ENCODE results near the gene OTOS.
A peak's percentile ranks its signal among the peaks of the same experiment; 100 is the strongest.

Gene OTOS

DNA sequence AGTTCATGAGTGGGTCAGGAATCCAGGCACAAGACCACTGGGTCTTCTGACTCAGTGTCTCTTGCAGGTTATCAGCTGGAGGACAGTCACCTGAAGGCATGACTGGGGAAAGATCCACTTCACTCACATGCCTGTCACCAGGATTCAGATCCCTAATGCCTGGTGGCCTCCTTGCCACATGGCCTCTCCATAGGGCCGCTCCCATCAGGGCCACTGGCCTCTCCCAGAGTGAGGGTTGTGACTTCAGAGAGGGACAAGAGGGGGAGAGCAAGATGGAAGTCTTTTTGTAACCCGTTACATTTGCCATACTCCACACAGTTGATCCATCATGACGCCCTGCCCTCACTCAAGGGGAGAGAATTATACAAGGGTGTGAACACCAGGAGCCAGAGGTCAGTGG is 13.0 kb upstream of the OTOS start:
- DNase-seq (ENCODE audit: low read depth in 2 of 3, low spot score in 1 of 3), result no peak

GRCh38 chr2:240151477-240152031 is 11.1 kb upstream of the OTOS start:
- DNase-seq (ENCODE audit: low read depth in 2 of 3, low spot score in 1 of 3), result no peak

DNA sequence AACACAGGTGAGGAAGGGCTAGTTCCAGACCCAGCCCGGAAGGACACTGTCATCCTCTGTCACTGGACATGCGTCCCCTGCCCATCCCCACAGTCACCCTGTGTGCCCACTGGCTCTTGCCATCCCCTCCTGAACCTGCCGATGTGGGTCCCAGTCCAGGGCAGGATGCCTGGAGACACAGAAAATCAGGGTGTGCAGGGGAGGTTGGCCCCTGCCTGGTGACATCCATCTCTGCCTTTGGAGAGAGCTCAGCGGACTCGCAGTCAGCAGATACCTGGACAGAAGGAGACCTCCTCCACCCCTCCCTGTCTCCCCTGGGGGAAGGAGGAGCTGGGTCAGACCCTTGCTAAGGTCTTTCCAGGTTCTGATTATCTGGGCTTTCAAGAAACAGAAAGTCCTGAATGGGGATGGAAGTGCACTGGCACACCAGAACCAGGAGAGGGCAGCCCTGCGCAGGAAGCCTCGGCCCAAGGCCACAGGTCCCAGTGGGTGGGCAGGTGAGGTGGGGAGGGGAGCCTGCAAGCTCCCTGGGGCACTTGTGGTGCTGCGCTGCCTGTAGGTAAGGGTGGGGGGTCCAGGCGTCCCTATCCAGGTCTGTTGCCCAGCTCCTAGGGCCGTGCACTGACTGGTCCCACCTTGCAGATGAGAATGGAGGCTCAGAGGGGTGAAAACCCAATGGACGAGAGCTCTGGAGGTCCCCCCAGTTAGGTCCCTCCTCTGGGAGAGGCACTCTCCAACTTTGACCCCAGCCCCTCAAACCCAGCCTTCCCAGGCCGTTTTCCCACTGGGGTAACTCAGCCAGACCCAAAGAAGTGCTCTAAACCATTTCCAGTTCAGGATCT is 9.7 kb upstream of the OTOS start:
- peak in 1 of 3 donors; percentile 18 for DNase-seq (ENCODE audit: low read depth in 2 of 3, low spot score in 1 of 3)

DNA sequence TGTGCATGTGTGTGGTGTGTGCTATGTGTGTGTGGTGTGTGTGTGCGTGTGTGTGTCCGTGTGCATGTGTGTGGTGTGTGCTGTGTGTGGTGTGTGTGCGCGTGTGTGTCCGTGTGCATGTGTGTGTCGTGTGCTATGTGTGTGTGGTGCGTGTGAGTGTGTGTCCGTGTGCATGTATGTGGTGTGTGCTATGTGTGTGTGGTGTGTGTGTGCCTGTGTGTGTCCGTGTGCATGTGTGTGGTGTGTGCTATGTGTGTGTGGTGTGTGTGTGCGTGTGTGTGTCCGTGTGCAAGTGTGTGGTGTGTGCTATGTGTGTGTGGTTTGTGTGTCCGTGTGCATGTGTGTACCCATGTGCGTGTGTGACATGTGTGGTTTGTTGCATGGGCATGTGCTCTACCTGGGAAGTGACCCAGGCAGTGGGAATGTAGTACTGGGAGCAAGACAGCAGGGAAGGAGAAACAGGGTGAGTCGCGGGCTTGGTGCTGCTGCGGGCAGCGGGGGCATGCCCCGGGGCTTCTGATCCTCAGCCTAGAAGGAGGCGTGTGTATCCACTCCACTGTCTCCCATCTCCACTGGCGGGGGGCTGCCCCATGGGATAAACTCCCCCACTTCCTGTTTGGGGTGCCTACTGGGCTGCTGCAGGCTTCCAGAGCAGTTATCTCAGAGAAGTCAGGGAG is 7.6 kb upstream of the OTOS start:
- DNase-seq (ENCODE audit: low read depth in 2 of 3, low spot score in 1 of 3), result no peak

DNA sequence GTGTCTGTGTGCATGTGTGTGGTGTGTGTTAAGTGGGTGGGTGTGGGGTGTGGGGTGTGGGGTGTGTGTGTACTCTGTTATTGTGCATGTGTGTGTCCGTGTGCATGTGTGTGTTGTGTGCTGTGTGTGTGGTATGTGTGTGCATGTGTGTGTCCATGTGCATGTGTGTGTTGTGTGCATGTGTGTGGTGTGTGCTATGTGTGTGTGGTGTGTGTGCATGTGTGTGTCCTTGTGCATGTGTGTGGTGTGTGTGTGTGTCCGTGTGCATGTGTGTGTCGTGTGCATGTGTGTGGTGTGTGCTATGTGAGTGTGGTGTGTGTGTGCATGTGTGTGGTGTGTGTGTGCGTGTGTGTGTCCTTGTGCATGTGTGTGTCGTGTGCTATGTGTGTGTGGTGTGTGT is 6.9 kb upstream of the OTOS start:
- DNase-seq (ENCODE audit: low read depth in 2 of 3, low spot score in 1 of 3), result no peak

DNA sequence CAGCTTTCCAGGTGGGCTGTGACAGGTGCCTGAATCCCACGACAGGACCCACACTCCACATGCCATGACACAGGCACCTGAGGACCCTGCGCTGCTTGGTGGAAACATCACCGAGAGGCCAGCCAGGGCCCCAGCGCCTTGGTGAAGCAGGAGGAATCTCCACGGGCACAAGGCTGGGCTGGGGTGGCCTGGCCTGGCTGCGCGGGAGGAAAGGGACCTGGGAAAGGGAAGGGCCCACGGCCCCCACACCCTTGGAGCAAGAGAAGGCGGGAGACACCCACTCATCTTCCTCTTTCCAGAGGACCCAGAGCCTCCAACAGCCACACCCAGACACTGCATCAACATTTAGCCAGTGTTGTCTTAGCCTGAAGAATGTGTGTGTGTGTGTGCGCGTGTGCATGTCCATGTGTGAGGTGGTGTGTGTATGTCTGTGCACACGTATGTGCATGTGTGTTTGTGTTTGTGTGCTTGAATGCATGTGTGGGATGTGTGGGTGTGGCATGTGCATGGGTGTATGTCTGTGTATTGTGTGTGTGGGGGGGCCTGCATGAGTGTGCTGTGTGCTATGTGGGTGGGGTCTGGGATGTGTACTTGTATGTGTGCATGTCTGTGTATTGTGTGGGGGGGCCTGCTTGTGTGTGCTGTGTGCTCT is 6.3 kb upstream of the OTOS start:
- DNase-seq (ENCODE audit: low read depth in 2 of 3, low spot score in 1 of 3), result no peak

DNA sequence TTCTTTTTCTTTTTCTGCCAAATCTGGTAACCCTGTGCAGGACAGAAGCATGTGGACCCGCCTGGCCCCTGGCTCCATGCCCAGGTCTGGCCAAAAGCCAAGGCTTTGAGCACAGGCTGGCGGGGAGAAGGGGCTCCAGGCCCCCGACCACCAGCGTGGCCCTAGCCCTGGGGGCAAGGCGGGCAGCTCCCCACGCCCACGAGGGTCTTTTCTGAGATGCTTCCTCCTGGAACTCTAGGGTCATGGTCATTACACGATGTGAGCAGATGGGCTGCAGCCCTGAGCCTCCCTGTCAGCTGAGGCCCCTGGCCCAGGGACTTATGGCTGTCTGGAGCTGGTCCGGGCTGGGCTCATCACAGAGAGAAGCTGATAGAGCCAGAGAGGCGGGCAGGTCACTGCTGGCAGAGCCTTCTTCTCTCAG is 5.7 kb upstream of the OTOS start:
- DNase-seq (ENCODE audit: low read depth in 2 of 3, low spot score in 1 of 3), result no peak

DNA sequence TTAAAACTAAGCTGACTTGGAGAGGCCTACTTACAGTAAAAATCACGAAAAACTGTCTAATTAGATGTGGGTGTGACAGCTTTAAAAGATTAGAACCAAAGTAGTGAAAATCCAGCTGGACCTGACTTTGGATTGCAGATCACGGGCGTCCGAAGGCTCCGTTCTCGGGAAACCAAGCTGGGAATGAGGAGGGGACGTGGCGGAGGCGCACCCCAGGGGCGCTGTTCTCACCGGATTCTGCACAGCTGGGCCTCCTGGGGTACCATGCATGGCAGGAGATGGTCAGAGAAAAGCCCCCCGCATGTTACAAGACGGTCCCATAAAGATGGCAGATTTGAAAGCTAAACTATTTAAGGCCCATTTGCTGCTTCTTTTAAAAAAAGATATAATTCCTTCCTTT is 5.0 kb upstream of the OTOS start:
- DNase-seq (ENCODE audit: low read depth in 2 of 3, low spot score in 1 of 3), result no peak

DNA sequence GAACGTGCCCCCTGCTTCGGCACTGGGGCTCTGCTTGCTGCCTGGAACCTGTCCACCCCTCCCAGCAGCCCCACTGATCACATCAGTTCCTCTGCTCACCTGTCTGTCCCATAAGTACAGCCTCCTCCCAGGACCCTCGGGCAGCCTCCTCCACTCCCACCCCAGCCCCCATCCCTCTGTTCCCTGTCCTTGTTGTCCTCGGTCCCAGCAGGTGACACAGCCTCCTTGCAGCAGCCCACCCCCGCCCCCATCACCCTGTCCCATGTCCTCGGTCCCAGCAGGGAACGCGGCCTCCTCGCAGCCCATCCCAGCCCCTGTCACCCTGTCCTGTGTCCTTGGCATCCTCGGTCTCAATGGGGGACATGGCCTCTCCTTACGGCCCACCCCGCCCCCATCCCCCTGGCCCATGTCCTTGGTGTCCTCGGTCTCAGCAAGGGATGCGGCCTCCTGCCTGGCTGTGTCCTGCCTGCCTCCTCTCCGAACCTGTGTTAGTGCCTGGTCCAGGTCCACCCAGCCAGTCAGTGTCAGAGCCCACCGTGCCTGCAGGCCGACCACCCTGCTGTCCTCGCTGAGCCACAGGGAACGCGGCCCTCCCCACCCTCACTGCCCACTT is 4.3 kb upstream of the OTOS start:
- DNase-seq (ENCODE audit: low read depth in 2 of 3, low spot score in 1 of 3), result no peak

GRCh38 chr2:240143801-240144648 is 3.6 kb upstream of the OTOS start:
- DNase-seq (ENCODE audit: low read depth in 2 of 3, low spot score in 1 of 3), result peak; percentile 53 to 87 (median 70)

GRCh38 chr2:240143276-240143675 is 2.8 kb upstream of the OTOS start:
- no peak for DNase-seq (ENCODE audit: low read depth in 2 of 3, low spot score in 1 of 3)

DNA sequence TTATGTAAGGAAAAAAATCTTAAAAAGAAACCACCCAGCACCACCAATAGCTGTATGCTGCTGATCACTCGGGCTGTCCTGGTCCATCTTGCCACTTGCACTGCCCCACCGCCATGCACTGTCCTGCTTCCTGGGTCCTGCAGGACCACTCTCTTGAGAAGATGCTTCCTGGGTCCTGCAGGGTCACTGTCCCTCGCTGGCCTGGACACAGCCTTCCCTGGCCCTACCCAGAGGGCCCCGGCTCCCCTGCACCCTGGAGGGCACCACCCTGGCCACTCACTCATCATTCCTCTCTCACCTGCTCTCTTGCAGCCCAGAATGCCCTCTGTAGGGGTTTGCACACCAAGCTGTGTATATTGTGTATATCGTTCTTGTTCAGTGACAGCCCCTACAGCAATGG is 2.4 kb upstream of the OTOS start:
- DNase-seq (ENCODE audit: low read depth in 2 of 3, low spot score in 1 of 3), result no peak

DNA sequence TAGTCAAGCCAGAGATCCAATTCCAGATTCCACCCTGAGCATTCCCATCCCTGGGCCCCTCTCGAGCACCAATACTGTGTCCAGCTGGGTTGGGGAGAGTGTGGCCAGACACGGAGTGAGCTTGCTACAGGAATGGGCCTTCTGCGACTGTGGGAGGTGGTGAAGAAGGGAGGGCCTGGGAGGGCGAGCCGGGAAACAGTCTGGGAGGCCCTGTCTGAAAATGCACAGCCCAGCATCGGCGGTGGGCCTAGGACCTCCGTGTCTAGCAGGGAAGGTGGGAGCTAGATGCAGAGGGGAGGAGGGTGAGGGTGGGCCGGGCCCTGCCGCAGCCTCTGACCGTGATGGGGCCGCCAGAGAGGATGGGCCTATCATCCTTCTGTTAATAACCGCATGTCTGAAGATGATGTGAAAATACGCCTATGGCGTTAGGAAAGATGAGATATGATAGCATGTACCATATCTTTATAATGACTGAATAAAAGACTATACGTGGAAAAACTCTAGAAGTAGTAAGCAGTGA is 1.9 kb upstream of the OTOS start:
- no peak for DNase-seq (ENCODE audit: low read depth in 2 of 3, low spot score in 1 of 3)

DNA sequence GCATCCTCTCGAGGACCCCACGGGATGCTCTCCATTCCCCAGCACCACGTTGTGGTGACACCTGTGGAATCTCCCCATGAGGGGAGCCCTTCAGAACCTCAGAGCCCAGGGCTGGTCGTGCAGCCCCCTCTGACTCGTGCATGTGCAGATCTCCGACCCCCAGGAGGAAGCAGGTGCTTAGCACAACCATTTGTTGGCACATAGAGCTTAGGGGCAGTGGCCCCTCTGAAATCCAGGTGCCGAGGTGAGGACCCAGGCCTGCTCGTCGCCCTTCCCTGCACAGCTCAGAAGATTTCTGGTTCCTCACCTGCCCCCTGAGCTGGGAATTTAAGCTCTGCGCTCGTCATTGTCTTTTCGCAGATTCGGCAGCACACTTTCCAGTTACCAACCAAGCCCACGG is 1.3 kb upstream of the OTOS start:
- DNase-seq (ENCODE audit: low read depth in 2 of 3, low spot score in 1 of 3), result no peak

DNA sequence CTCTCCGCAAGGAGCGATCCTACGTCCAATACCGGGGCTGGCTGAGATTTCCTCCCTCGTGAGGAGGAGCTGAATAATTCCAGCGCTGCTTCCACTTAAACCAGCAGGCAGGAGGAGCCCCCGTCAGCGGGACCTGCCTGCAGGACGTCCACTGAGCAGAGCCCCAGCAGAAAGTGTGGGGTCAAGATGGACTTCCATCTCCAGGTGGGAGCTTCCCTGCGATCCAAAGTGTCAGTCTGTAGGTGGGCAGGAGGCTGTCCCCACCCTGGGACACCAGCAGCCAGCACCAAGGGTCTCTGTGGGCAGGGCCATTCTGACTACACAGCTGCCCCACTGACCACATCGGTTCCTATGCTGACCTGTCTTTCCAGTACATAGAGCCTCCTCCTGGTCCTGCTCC is 462 bp upstream of the OTOS start:
- DNase-seq (ENCODE audit: low read depth in 2 of 3, low spot score in 1 of 3), result no peak

DNA sequence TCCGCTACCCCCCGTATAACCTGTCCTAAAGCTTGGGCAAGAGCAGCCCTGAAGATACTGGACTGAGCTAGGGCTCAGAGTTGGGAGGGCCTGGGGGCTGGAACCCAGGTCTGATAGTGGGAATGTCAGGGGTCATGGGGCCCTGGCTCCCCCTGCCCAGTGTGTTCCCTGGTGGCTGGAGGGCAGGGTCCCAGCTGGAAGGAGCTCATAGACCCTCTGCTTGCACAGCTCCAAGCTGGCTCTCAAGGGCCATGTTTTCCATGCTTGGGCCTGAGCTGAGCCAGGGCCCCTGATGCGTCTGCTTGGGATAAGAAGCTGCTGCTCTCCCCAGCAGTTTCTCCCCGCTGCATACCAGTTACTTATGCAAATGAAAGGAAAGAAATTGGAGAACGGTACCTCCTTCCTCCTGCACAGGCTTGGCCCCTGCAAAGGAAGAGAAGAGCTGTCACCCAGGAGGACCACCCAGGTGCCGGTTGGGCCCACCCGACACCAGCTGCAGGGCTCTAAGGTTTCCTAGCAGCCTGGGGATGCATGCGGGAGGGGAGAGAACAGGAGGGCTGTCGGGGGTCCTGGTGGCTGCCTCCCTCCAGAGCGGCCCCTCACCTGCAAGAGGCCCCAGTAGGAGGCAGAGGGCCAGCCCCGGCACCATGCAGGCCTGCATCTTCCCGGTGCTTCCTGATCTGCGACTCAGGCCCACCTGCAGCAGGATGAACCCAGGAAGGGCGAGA is 628 bp downstream of the OTOS start:
- DNase-seq (ENCODE audit: low read depth in 2 of 3, low spot score in 1 of 3), result no peak

DNA sequence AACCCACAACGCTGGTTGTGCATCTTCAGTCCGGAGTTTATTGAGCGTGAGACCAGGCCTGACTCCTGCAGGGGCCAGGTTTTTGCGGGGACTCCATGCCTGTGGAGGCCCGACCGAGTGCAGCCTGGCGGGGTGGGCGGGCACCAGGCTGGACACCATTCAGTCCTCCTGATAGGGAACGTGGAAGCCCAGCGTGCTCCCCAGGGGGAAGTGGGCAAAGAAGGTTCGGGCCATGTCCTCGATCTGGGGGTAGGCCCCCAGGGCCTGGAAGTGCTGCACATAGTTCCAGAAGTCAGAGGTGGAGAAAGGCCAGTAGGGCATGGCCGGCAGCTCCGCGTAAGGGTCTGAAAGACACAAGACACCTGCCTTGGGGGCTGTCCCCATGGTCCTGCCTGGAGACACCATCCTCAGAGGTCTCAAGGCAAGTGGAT is 1.4 kb downstream of the OTOS start:
- no peak for DNase-seq (ENCODE audit: low read depth in 2 of 3, low spot score in 1 of 3)

DNA sequence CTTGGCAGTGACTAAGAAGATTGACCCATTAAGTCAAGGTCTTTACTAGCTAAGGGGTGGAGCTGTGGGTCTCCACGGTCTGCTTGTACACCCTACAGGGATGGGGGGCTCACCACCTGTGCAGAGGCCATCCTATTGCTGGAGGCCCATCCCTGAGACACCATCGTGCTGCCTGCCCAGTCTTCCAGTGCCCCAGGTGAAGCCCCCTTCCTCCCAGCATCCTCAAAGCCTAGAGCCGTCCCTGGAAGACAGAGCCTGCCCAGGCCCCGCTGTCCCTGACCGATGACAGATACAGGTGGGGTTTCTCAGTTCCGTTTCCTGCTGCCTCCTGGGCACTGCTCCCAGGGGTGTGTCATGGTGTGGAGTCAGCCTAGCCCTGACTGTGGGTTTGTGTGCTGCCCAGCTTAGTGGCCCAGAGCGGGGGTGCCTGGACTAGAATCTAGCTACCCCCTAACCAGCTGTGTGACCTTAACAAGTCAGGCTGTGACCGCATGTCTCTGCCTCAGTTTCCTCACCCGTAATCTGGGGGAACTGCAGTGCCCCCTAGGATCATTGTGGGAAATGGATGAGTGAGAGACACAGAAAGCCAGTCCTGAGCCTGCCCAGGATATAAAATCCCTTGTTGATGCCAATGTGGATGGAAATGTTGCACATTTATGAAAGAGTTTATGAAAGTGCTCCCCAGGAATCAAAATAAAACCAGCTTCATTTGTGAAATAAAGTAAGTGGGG is 2.0 kb downstream of the OTOS start:
- DNase-seq (ENCODE audit: low read depth in 2 of 3, low spot score in 1 of 3), result no peak

Measured in stimulated activated CD4-positive, alpha-beta T cell treated with anti-CD3 and anti-CD28 coated beads, Interleukin-12 subunit alpha, Interleukin-12 subunit beta, amount 100 ng/mL, for 48 hours (primary cell).